ENCODE results near the gene FAAP100.

The FAAP100 gene

GRCh38 chr17:81526662-81527571 is 25.2 kb downstream of the FAAP100 start:
- H3K4me3 ChIP-seq (ENCODE audit: low read depth, low read length), result no peak overlapping the region

GRCh38 chr17:81524865-81525159 is 27.3 kb downstream of the FAAP100 start:
- no peak overlapping the region for H3K4me3 ChIP-seq (ENCODE audit: low read depth, low read length)

GRCh38 chr17:81524039-81524864 is 27.9 kb downstream of the FAAP100 start:
- H3K4me3 ChIP-seq (ENCODE audit: low read depth, low read length), result no peak overlapping the region

- H3K4me3 ChIP-seq (ENCODE audit: low read depth, low read length), result no peak overlapping the region
Measured at GRCh38 chr17:81523402-81524038, 28.6 kb downstream of the FAAP100 start.

GRCh38 chr17:81522491-81523401 is 29.4 kb downstream of the FAAP100 start:
- no peak overlapping the region for H3K4me3 ChIP-seq (ENCODE audit: low read depth, low read length)

GRCh38 chr17:81520021-81520901 is 31.9 kb downstream of the FAAP100 start:
- no peak overlapping the region for H3K4me3 ChIP-seq (ENCODE audit: low read depth, low read length)

GRCh38 chr17:81519284-81520020 is 32.7 kb downstream of the FAAP100 start:
- H3K4me3 ChIP-seq (ENCODE audit: low read depth, low read length), result peak overlapping the region; percentile 13

GRCh38 chr17:81518785-81519283 is 33.3 kb downstream of the FAAP100 start:
- H3K4me3 ChIP-seq (ENCODE audit: low read depth, low read length), result peak overlapping the region; percentile 28

- H3K4me3 ChIP-seq (ENCODE audit: low read depth, low read length), result peak overlapping the region; percentile 28
Measured at GRCh38 chr17:81518113-81518784, 33.9 kb downstream of the FAAP100 start.

GRCh38 chr17:81517339-81518112 is 34.6 kb downstream of the FAAP100 start:
- H3K4me3 ChIP-seq (ENCODE audit: low read depth, low read length), result peak overlapping the region; percentile 8

GRCh38 chr17:81517009-81517338 is 35.2 kb downstream of the FAAP100 start:
- peak overlapping the region; percentile 8 for H3K4me3 ChIP-seq (ENCODE audit: low read depth, low read length)

- H3K4me3 ChIP-seq (ENCODE audit: low read depth, low read length), result no peak overlapping the region
Measured at GRCh38 chr17:81516439-81516838, 35.7 kb downstream of the FAAP100 start.

- H3K4me3 ChIP-seq (ENCODE audit: low read depth, low read length), result peak overlapping the region; percentile 69
Measured at GRCh38 chr17:81515530-81516041, 36.6 kb downstream of the FAAP100 start.

GRCh38 chr17:81514739-81515529 is 37.2 kb downstream of the FAAP100 start:
- peak overlapping the region; percentile 69 for H3K4me3 ChIP-seq (ENCODE audit: low read depth, low read length)

- peak overlapping the region; percentile 56 for H3K4me3 ChIP-seq (ENCODE audit: low read depth, low read length)
Measured at GRCh38 chr17:81514489-81514738, 37.7 kb downstream of the FAAP100 start.

- H3K4me3 ChIP-seq (ENCODE audit: low read depth, low read length), result peak overlapping the region; percentile 56
Measured at GRCh38 chr17:81513753-81514488, 38.2 kb downstream of the FAAP100 start.

All from iPS-11a (cell line).